H1 (cell line): ENCODE results near the gene WBP4. TPM values are rescaled to one million over a fixed set of nuclear protein-coding genes. Genes with fewer than 3 reads are reported as not detected.

ENCODE experiments used
- CTCF ChIA-PET: fragments of 300-600 bp; sonication (Branson Sonifier 250); formaldehyde crosslinking; loops from one replicate; lab custom pipeline; 2021; ENCODE audit not compliant: partially characterized antibody; lab: Charles Lee
- POLR2A ChIA-PET: fragments of 300-600 bp; sonication (Branson Sonifier 250); formaldehyde crosslinking; loops from one replicate; lab custom pipeline; 2021; ENCODE audit warnings: inconsistent platforms; ENCODE audit not compliant: partially characterized antibody; lab: Charles Lee
- DNase-seq, 2 experiments: peaks; one replicate each; pipeline versions ENCODE4 v3.0.0 to v3.0.0-alpha.2; 2010 to 2022; ENCODE audit warnings: low spot score in 2 of 2, low read depth in 1 of 2, mixed read lengths in 1 of 2
- FAIRE-seq: peaks from 2 replicates; lab custom pipeline; 2011; peaks lifted over from hg19 to GRCh38; lab: Jason Lieb, UNC
- H2AFZ ChIP-seq: 2 replicates; pipeline ENCODE4 v1.8.1; 2012; ENCODE audit warnings: low read length, inconsistent platforms
- H2AK5ac ChIP-seq: 2 replicates; pipeline ENCODE4 v1.6.1; 2013; ENCODE audit warnings: low read depth, low read length
- H2BK120ac ChIP-seq: replicated peaks from 2 replicates; pipeline ENCODE3; 2013; ENCODE audit warnings: low read depth, low read length, inconsistent platforms
- H2BK12ac ChIP-seq: 2 replicates; pipeline ENCODE4 v1.6.1; 2013; ENCODE audit warnings: low read depth, low read length
- H2BK15ac ChIP-seq: 2 replicates; pipeline ENCODE4 v1.6.1; 2013; ENCODE audit warnings: low read length
- H2BK20ac ChIP-seq: 2 replicates; pipeline ENCODE4 v1.6.1; 2013; ENCODE audit warnings: low read length
- H2BK5ac ChIP-seq: 2 replicates; pipeline ENCODE4 v1.6.1; 2013; ENCODE audit warnings: low read depth, low read length
- H3K14ac ChIP-seq: 2 replicates; pipeline ENCODE4 v1.6.1; 2013; ENCODE audit warnings: inconsistent platforms; ENCODE audit not compliant: insufficient read length
- H3K18ac ChIP-seq: 2 replicates; pipeline ENCODE4 v1.6.1; 2013; ENCODE audit warnings: low read length; ENCODE audit errors: extremely low read depth
- H3K23ac ChIP-seq: 2 replicates; pipeline ENCODE4 v1.6.1; 2013; ENCODE audit warnings: inconsistent platforms; ENCODE audit not compliant: insufficient read length
- H3K23me2 ChIP-seq: 2 replicates; pipeline ENCODE4 v1.6.1; 2013; ENCODE audit warnings: low read depth, low read length
- H3K27ac ChIP-seq: 2 replicates; pipeline ENCODE4 v1.6.1; 2011; ENCODE audit warnings: low read depth, low read length, inconsistent platforms
- H3K27me3 ChIP-seq, 4 experiments: replicated peaks in 1 of 4; 1 replicate in 1 of 4; 2 replicates in 3 of 4; pipeline versions ENCODE4 v1.6.1 to v1.8.1; 2011 to 2013; ENCODE audit warnings: low read length in 3 of 4, mild to moderate bottlenecking in 3 of 4, inconsistent platforms in 2 of 4, mixed read lengths in 2 of 4, moderate library complexity in 1 of 4; ENCODE audit not compliant: control insufficient read depth in 3 of 4, insufficient read depth in 3 of 4; ENCODE audit errors: extremely low read depth in 1 of 4
- H3K36me3 ChIP-seq, 4 experiments: 2 replicates each; pipeline versions ENCODE4 v1.6.1 to v1.8.1; 2011 to 2013; ENCODE audit warnings: mild to moderate bottlenecking in 4 of 4, low read length in 3 of 4, moderate library complexity in 2 of 4, control low read depth in 1 of 4, inconsistent platforms in 1 of 4; ENCODE audit not compliant: insufficient read depth in 4 of 4, control insufficient read depth in 2 of 4
- H3K4ac ChIP-seq: replicated peaks from 2 replicates; pipeline ENCODE3; 2013; ENCODE audit warnings: low read length, low read depth, mixed read lengths, inconsistent platforms; ENCODE audit not compliant: insufficient read length
- H3K4me1 ChIP-seq, 4 experiments: replicated peaks in 1 of 4; 1 replicate in 1 of 4; 2 replicates in 3 of 4; pipeline versions ENCODE4 v1.6.1 to v1.8.1; 2011 to 2013; ENCODE audit warnings: low read length in 3 of 4, inconsistent platforms in 2 of 4, mixed read lengths in 1 of 4; ENCODE audit not compliant: insufficient read depth in 4 of 4, control insufficient read depth in 3 of 4
- H3K4me2 ChIP-seq, 2 experiments: 2 replicates each; pipeline versions ENCODE4 v1.6.1 to v1.8.1; 2011 to 2013; ENCODE audit warnings: low read depth in 2 of 2, low read length in 2 of 2, control low read depth in 1 of 2, inconsistent platforms in 1 of 2, mild to moderate bottlenecking in 1 of 2; ENCODE audit not compliant: insufficient read depth in 1 of 2
- H3K4me3 ChIP-seq, 4 experiments: fragments of 200-600, 300-600 bp in 1 of 4; sonication (generic), shearing (Covaris generic), sonication (Bioruptor Twin) in 1 of 4; 2 replicates each; pipeline versions ENCODE4 v1.5.1 to v1.8.1; 2011 to 2016; ENCODE audit warnings: low read length in 4 of 4, low read depth in 3 of 4, control low read depth in 2 of 4, inconsistent platforms in 2 of 4, mild to moderate bottlenecking in 2 of 4, mixed read lengths in 1 of 4, moderate library complexity in 1 of 4; ENCODE audit not compliant: insufficient read depth in 2 of 4; ENCODE audit errors: extremely low read depth in 1 of 4
- H3K56ac ChIP-seq: replicated peaks from 2 replicates; pipeline ENCODE3; 2013; ENCODE audit warnings: low read depth, mild to moderate bottlenecking, mixed read lengths, low read length, inconsistent platforms; ENCODE audit not compliant: insufficient read length
- H3K79me1 ChIP-seq: 2 replicates; pipeline ENCODE4 v1.6.1; 2013; ENCODE audit warnings: low read depth, low read length, control low read depth
- H3K79me2 ChIP-seq, 2 experiments: 2 replicates each; pipeline versions ENCODE4 v1.6.1 to v1.8.1; 2012 to 2013; ENCODE audit warnings: low read length in 2 of 2, mild to moderate bottlenecking in 2 of 2, inconsistent platforms in 1 of 2; ENCODE audit not compliant: insufficient read depth in 2 of 2, control insufficient read depth in 1 of 2
- H3K9ac ChIP-seq, 4 experiments: replicated peaks in 1 of 4; 1 replicate in 1 of 4; 2 replicates in 3 of 4; pipeline versions ENCODE4 v1.6.1 to v1.8.1; 2011 to 2013; ENCODE audit warnings: low read depth in 3 of 4, low read length in 3 of 4, control low read depth in 2 of 4, mild to moderate bottlenecking in 2 of 4, moderate library complexity in 2 of 4, inconsistent platforms in 1 of 4; ENCODE audit errors: extremely low read depth in 1 of 4
- H3K9me3 ChIP-seq, 2 experiments: 2 replicates each; pipeline versions ENCODE4 v1.6.1 to v1.8.1; 2012 to 2013; ENCODE audit warnings: mild to moderate bottlenecking in 2 of 2, moderate library complexity in 2 of 2, control low read depth in 1 of 2, inconsistent platforms in 1 of 2, low read depth in 1 of 2, low read length in 1 of 2, mixed read lengths in 1 of 2; ENCODE audit not compliant: insufficient read depth in 2 of 2
- H4K20me1 ChIP-seq, 2 experiments: replicated peaks in 1 of 2; 2 replicates each; pipeline versions ENCODE3 to v1.8.1; 2011 to 2013; ENCODE audit warnings: inconsistent platforms in 2 of 2, low read length in 2 of 2, mild to moderate bottlenecking in 1 of 2; ENCODE audit not compliant: insufficient read depth in 2 of 2, control insufficient read depth in 1 of 2
- H4K5ac ChIP-seq: 2 replicates; pipeline ENCODE4 v1.6.1; 2013; ENCODE audit warnings: low read length, low read depth, mixed read lengths, inconsistent platforms; ENCODE audit not compliant: insufficient read length
- H4K8ac ChIP-seq: 2 replicates; pipeline ENCODE4 v1.8.0; 2013; ENCODE audit warnings: mild to moderate bottlenecking, moderate library complexity, low read length, inconsistent platforms; ENCODE audit not compliant: insufficient read depth; ENCODE audit errors: extremely low read depth
- H4K91ac ChIP-seq: replicated peaks from 2 replicates; pipeline ENCODE3; 2013; ENCODE audit warnings: low read length, mixed read lengths, inconsistent platforms; ENCODE audit not compliant: insufficient read length
- ASH2L ChIP-seq: fragments of 200-600, 300-600 bp; sonication (generic); IDR thresholded peaks from one replicate; pipeline ENCODE4 v1.7.1; 2017; ENCODE audit warnings: low read length
- CBX5 ChIP-seq: fragments of 300-800, 300-1000 bp; sonication (generic); IDR thresholded peaks from 2 replicates; pipeline ENCODE4 v1.7.1; 2016; ENCODE audit warnings: antibody characterized with exemption, low read length, low read depth
- CTBP2 ChIP-seq: IDR thresholded peaks from 2 replicates; pipeline ENCODE4 v1.7.0; 2011; ENCODE audit warnings: borderline replicate concordance, mild to moderate bottlenecking, moderate library complexity, mixed read lengths, low read length; ENCODE audit not compliant: insufficient read depth, insufficient read length
- GABPA ChIP-seq: IDR thresholded peaks from 2 replicates; pipeline ENCODE4 v1.6.1; 2011; ENCODE audit warnings: mild to moderate bottlenecking, low read length, moderate library complexity, borderline replicate concordance; ENCODE audit not compliant: insufficient read depth
- KDM4A ChIP-seq: IDR thresholded peaks from one replicate; pipeline ENCODE4 v1.7.1; 2012; ENCODE audit warnings: low read depth, mild to moderate bottlenecking, moderate library complexity, low read length, inconsistent platforms; ENCODE audit not compliant: severe bottlenecking
- NRF1 ChIP-seq: IDR thresholded peaks from 2 replicates; pipeline ENCODE4 v1.6.1; 2011; ENCODE audit warnings: mild to moderate bottlenecking, low read depth, low read length, improper control_type of control experiment
- POU5F1 ChIP-seq: IDR thresholded peaks from 2 replicates; pipeline ENCODE4 v1.6.1; 2011; ENCODE audit warnings: low read depth, mild to moderate bottlenecking, low read length, moderate library complexity
- SIX5 ChIP-seq: IDR thresholded peaks from 2 replicates; pipeline ENCODE4 v1.6.1; 2011; ENCODE audit warnings: mild to moderate bottlenecking, low read depth, low read length
- SP1 ChIP-seq: IDR thresholded peaks from 2 replicates; pipeline ENCODE4 v1.6.1; 2011; ENCODE audit warnings: low read depth, low read length
- WGBS, 2 experiments: shearing (Covaris generic) in 1 of 2; methylation state at CpG; one replicate each; pipeline versions ENCODE4 v1.1.6 to v1.1.7; 2013 to 2015; ENCODE audit warnings: low lambda C conversion rate in 2 of 2, mixed read lengths in 2 of 2, inconsistent platforms in 1 of 2, low coverage in 1 of 2, missing lambda C conversion rate in 1 of 2; ENCODE audit not compliant: insufficient replicate concordance in 2 of 2, insufficient coverage in 1 of 2, insufficient read length in 1 of 2; ENCODE audit errors: extremely low coverage in 1 of 2, missing lambda C conversion rate in 1 of 2; 5-methylcytosine and 5-hydroxymethylcytosine counted together
- polyA plus RNA-seq, 7 experiments: library from polyadenylated mRNA; depleted of rRNA in 3 of 7; stranded (reverse) in 5 of 7; unstranded in 2 of 7; fragments of >200 nt in 5 of 7; fragments of 200-250 nt in 2 of 7; gene quantifications; 1 replicate in 5 of 7; 2 replicates in 1 of 7; 4 replicates in 1 of 7; pipeline versions ENCODE4 v1.2.1 to v1.2.3, GENCODE V29; 2011 to 2013; ENCODE audit warnings: missing spikeins in 2 of 7, mixed read lengths in 2 of 7
- total RNA-seq: library from RNA; stranded (reverse); fragmentation: NEBNext Ultra II Directional; extraction: Animal tissue kit (Norgen Biotek cat#: 25700); gene quantifications from 2 replicates; pipeline ENCODE4 v1.2.1, GENCODE V29; 2021
- TF ChIP-seq, protein P1 (sequence below), 3 experiments: IDR thresholded peaks; 1 replicate in 2 of 3; 2 replicates in 1 of 3; pipeline versions ENCODE4 v1.5.1 to v1.6.1; 2011; ENCODE audit warnings: low read length in 3 of 3, mild to moderate bottlenecking in 3 of 3, inconsistent platforms in 2 of 3, low read depth in 1 of 3, moderate library complexity in 1 of 3; ENCODE audit not compliant: insufficient read depth in 1 of 3; ENCODE audit errors: control extremely low read depth in 1 of 3

The WBP4 gene
- total and polyA plus RNA-seq, 2 of the 8 experiments (the other 6 are each of a cell fraction or from before 2014, with no cell fraction given) = 3.0 to 10.0 TPM

DNA sequence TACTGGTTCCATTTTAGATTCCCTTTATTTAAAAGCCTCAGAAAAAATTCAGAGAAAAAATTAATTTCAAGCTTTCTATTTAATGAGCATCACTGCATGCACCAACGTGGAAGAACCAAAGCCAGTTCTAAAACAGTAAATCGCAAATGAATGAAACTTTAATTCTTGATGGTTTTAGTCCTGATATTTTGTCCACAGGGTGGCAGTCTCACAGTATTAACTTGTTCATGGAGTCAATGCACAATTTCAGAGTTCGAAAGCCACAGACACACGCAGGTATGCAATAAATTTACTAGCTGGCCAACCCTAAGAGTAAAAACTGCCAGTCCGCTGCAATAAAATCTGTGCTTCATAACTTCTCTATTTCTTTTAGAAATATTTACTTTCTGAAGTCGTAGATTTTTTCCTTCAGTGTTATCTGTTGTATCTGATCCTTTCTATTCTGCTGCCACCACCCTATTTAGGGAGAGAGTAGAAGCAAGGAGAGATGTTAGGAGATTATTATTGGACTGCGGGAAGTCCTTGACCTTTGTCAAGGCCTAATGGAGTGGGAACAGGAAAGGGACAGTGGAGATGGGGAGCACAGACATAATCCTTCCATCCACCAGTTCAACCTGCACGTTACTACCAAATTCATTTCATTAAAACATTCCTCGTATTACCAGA, 7.0 kb upstream of the WBP4 start:
- DNase-seq = no peak
- Histone ChIP-seq H3K23ac (no peak overlapping the region), H3K4me1 (peaks cover 0 to 3% (median 2%) of the 10 kb centered on the region in 4 experiments; a peak in 2 of 7 replicates), H2BK12ac (no peak overlapping the region), H3K27me3 (no peaks in the 10 kb centered on the region), H3K79me1 (no peaks in the 10 kb centered on the region; the same call in 1 of the 2 replicates), H3K4me2 (no peak overlapping the region), H3K9ac (no peak overlapping the region), H3K14ac (no peak overlapping the region), H2BK20ac (no peak overlapping the region), H3K18ac (no peak overlapping the region), H3K23me2 (peaks cover under 1% of the 10 kb centered on the region; the same call in 1 of the 2 replicates), H3K79me2 (peaks cover 0 to 31% of the 10 kb centered on the region in 2 experiments; a peak in 2 of 4 replicates), H4K91ac (no peak overlapping the region), H3K9me3 (no peaks in the 10 kb centered on the region), H2BK5ac (no peak overlapping the region), H2BK15ac (no peak overlapping the region), H3K27ac (no peak overlapping the region), H3K56ac (no peak overlapping the region), H2AFZ (no peak overlapping the region), H4K5ac (no peak overlapping the region), H3K4me3 (no peak overlapping the region), H4K8ac (no peak overlapping the region), H3K36me3 (no peaks in the 10 kb centered on the region), H2AK5ac (no peak overlapping the region), H2BK120ac (no peak overlapping the region), H4K20me1 (peaks cover 0 to 3% of the 10 kb centered on the region in 2 experiments), H3K4ac (no peak overlapping the region)
- CTCF ChIA-PET = interaction anchor here (0.6 to 2.4 kb wide), 29 partner anchors 9 to 1085 kb away, joined by 3 to 9 read pairs (median 4); partner anchors contain the start of gene ELF1
- POLR2A ChIA-PET = interaction anchor here (0.8 to 1.7 kb wide), 3 partner anchors 51 to 265 kb away, joined by 3 to 4 read pairs (median 3); partner anchors contain the start of gene SLC25A15
- FAIRE-seq = no peak
- 88 to 100% methylated on average over 2 to 9 of the region's 9 CpGs for WGBS, 2 experiments
- TF ChIP-seq SP1 = no peak
- TF ChIP-seq NRF1 = no peak
- no peak for TF ChIP-seq ASH2L
- TF ChIP-seq GABPA = no peak
- no peak for TF ChIP-seq CTBP2
- no peak for TF ChIP-seq POU5F1
- TF ChIP-seq KDM4A = no peak
- TF ChIP-seq CBX5 = no peak
- no peak for TF ChIP-seq SIX5
- TF ChIP-seq, protein P1, sequence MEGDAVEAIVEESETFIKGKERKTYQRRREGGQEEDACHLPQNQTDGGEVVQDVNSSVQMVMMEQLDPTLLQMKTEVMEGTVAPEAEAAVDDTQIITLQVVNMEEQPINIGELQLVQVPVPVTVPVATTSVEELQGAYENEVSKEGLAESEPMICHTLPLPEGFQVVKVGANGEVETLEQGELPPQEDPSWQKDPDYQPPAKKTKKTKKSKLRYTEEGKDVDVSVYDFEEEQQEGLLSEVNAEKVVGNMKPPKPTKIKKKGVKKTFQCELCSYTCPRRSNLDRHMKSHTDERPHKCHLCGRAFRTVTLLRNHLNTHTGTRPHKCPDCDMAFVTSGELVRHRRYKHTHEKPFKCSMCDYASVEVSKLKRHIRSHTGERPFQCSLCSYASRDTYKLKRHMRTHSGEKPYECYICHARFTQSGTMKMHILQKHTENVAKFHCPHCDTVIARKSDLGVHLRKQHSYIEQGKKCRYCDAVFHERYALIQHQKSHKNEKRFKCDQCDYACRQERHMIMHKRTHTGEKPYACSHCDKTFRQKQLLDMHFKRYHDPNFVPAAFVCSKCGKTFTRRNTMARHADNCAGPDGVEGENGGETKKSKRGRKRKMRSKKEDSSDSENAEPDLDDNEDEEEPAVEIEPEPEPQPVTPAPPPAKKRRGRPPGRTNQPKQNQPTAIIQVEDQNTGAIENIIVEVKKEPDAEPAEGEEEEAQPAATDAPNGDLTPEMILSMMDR (IDR thresholded peaks at IDR 0.05; ENCODE audit: control extremely low read depth in 1 of 3, insufficient read depth in 1 of 3, low read depth in 1 of 3, low read length in 3 of 3) = peak in 2 of 3 experiments; percentile 42 to 49; a peak in 3 of 4 replicates
